ENCODE data around the gene DAPP1. TPM values are rescaled to one million over a fixed set of nuclear protein-coding genes. Genes with fewer than 3 reads are reported as not detected.

DAPP1 gene
- total and polyA plus RNA-seq, 2 donors (not counting 3 experiments of a cell fraction or from before 2014, with no cell fraction given): not detected

GRCh38 chr4:99918656-99919055 is 102.0 kb downstream of the DAPP1 start:
- FAIRE-seq (no peak), DNase-seq (ENCODE audit: low read depth, low spot score) (no peak)
- intact Hi-C loops (cut with micrococcal nuclease): no loop called here
- no peaks in the 10 kb centered on the region for H3K79me2 ChIP-seq (ENCODE audit: control insufficient read depth, insufficient read depth, low read length)
- no peak overlapping the region for H3K4me2 ChIP-seq (ENCODE audit: insufficient read depth, low read length)
- no peaks in the 10 kb centered on the region for H3K9me1 ChIP-seq (replicated peaks; ENCODE audit: control insufficient read depth, extremely low read depth, insufficient read depth, low read length)
- no peaks in the 10 kb centered on the region for H3K4me1 ChIP-seq (ENCODE audit: control insufficient read depth, extremely low read depth, insufficient read depth, low read length)
- no peaks in the 10 kb centered on the region for H3K9me3 ChIP-seq (replicated peaks; ENCODE audit: control insufficient read depth, insufficient read depth, low read length)
- H3K27me3 ChIP-seq (ENCODE audit: control insufficient read depth in 2 of 2, insufficient read depth in 2 of 2, low read length in 2 of 2): no peaks in the 10 kb centered on the region
- H2AFZ ChIP-seq (ENCODE audit: low read depth, low read length): no peak overlapping the region
- ChIA-PET POLR2A (no interaction called here), CTCF (interaction anchor here (0.8 kb wide), 1 partner anchor 21 kb away, joined by 3 read pairs; no protein-coding TSS in a partner anchor)
- H3K27ac ChIP-seq (ENCODE audit: insufficient read depth, low read depth, low read length): no peak overlapping the region
- dilution Hi-C loops (cut with MboI; ENCODE audit: extremely low pct_ligation_motif_present, low sequenced_read_pairs): no loop called here
- no peak overlapping the region for H3K4me3 ChIP-seq (replicated peaks in 1 of 3; ENCODE audit: insufficient read depth in 1 of 3, low read depth in 1 of 3, low read length in 3 of 3)
- TF ChIP-seq GATA2 (IDR thresholded peaks at IDR 0.05; ENCODE audit: insufficient read depth, insufficient read length, low read depth, low read length) (no peak), MYC (IDR thresholded peaks at IDR 0.05; ENCODE audit: low read depth, low read length) (no peak), POLR2AphosphoS5 (IDR thresholded peaks at IDR 0.05; ENCODE audit: insufficient read depth, low read depth, low read length) (no peak), POLR2A (IDR thresholded peaks at IDR 0.05; ENCODE audit: low read depth, low read length) (no peak), FOS (IDR thresholded peaks at IDR 0.05; ENCODE audit: borderline replicate concordance, insufficient read depth, low read length) (no peak), EZH2 (IDR thresholded peaks at IDR 0.05; ENCODE audit: borderline replicate concordance, low read depth, low read length, severe bottlenecking) (no peak), JUN (IDR thresholded peaks at IDR 0.05; ENCODE audit: borderline replicate concordance, insufficient read depth, insufficient read length, low read depth) (no peak), CTCF (IDR thresholded peaks at IDR 0.05; ENCODE audit: extremely low read depth in 1 of 2, insufficient read depth in 1 of 2, low read depth in 1 of 2, low read length in 2 of 2) (no peak)
- TF ChIP-seq, protein P1, sequence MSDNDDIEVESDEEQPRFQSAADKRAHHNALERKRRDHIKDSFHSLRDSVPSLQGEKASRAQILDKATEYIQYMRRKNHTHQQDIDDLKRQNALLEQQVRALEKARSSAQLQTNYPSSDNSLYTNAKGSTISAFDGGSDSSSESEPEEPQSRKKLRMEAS (IDR thresholded peaks at IDR 0.05; ENCODE audit: insufficient read depth, insufficient read length): no peak
- no TSS peak for BruUV-seq (replicated peaks)
- H3K9ac ChIP-seq (replicated peaks; ENCODE audit: extremely low read depth, insufficient read depth, low read length): no peak overlapping the region
- no peaks in the 10 kb centered on the region for H4K20me1 ChIP-seq (replicated peaks; ENCODE audit: control insufficient read depth, extremely low read depth, insufficient read depth, low read length)
- H3K36me3 ChIP-seq (ENCODE audit: control insufficient read depth in 2 of 2, extremely low read depth in 1 of 2, insufficient read depth in 2 of 2, low read length in 2 of 2): peaks cover 2 to 5% of the 10 kb centered on the region in 2 experiments

Other genes starting within 250 kb of the DAPP1 start
- not detected in 2 replicates for gene MTTP, start 242.0 kb upstream of the DAPP1 start, total RNA-seq
- gene MTTP, start 242.0 kb upstream of the DAPP1 start, polyA plus RNA-seq: not detected in 2 replicates
- not detected in 2 replicates for gene C4orf54, start 159.0 kb upstream of the DAPP1 start, total RNA-seq
- not detected in 2 replicates for gene C4orf54, start 159.0 kb upstream of the DAPP1 start, polyA plus RNA-seq
- 25.3 and 29.1 TPM in 2 replicates for gene LAMTOR3, start 77.6 kb downstream of the DAPP1 start, total RNA-seq
- 25.3 and 31.0 TPM in 2 replicates for gene LAMTOR3, start 77.6 kb downstream of the DAPP1 start, polyA plus RNA-seq
- 42.6 and 56.7 TPM in 2 replicates for gene DNAJB14, start 129.8 kb downstream of the DAPP1 start, total RNA-seq
- gene DNAJB14, start 129.8 kb downstream of the DAPP1 start, polyA plus RNA-seq: 7.6 and 9.2 TPM in 2 replicates
- gene H2AZ1, start 133.4 kb downstream of the DAPP1 start, total RNA-seq: 682 and 704 TPM in 2 replicates
- 415 and 715 TPM in 2 replicates for gene H2AZ1, start 133.4 kb downstream of the DAPP1 start, polyA plus RNA-seq